OCI-LY1 (cell line): ENCODE data around the gene MRPL54.

ENCODE experiments used
- H2AFZ ChIP-seq: fragments of 200-600 bp; sonication (generic), shearing (Covaris generic); 2 replicates; pipeline ENCODE4 v1.6.0; 2014; ENCODE audit warnings: antibody characterized with exemption, mild to moderate bottlenecking, low read length
- H3F3A ChIP-seq: fragments of 200-600 bp; sonication (generic), shearing (Covaris generic); 2 replicates; pipeline ENCODE4 v1.6.0; 2014; ENCODE audit warnings: mild to moderate bottlenecking, antibody characterized with exemption, low read length, moderate library complexity; ENCODE audit not compliant: insufficient read depth
- H3K27ac ChIP-seq: fragments of 200-600 bp; sonication (generic); 2 replicates; pipeline ENCODE4 v1.5.1; 2014; ENCODE audit warnings: low read length, mixed run types, mild to moderate bottlenecking, low read depth; ENCODE audit not compliant: poor library complexity, severe bottlenecking
- H3K27me3 ChIP-seq: fragments of 200-600 bp; sonication (generic); 2 replicates; pipeline ENCODE4 v1.6.0; 2014; ENCODE audit warnings: antibody characterized with exemption, mild to moderate bottlenecking, low read length, moderate library complexity; ENCODE audit not compliant: insufficient read depth
- H3K36me3 ChIP-seq: fragments of 200-600 bp; sonication (generic); 2 replicates; pipeline ENCODE4 v1.6.1; 2014; ENCODE audit warnings: mild to moderate bottlenecking, antibody characterized with exemption, low read length, moderate library complexity, mixed read lengths; ENCODE audit not compliant: insufficient read depth
- H3K4me1 ChIP-seq: fragments of 200-600 bp; sonication (generic); 2 replicates; pipeline ENCODE4 v1.5.1; 2014; ENCODE audit warnings: mild to moderate bottlenecking, low read length, moderate library complexity; ENCODE audit not compliant: insufficient read depth, severe bottlenecking
- H3K4me2 ChIP-seq: fragments of 200-600 bp; sonication (generic), shearing (Covaris generic); 2 replicates; pipeline ENCODE4 v1.6.1; 2014; ENCODE audit warnings: low read length
- H3K4me3 ChIP-seq: fragments of 200-600 bp; sonication (generic); 2 replicates; pipeline ENCODE4 v1.5.1; 2014; ENCODE audit warnings: low read length, low read depth, mild to moderate bottlenecking, mixed read lengths; ENCODE audit not compliant: poor library complexity, severe bottlenecking
- H3K79me2 ChIP-seq: fragments of 200-600 bp; shearing (Covaris generic); 2 replicates; pipeline ENCODE4 v1.6.1; 2016; ENCODE audit warnings: mixed run types, low read length, mixed read lengths; ENCODE audit not compliant: insufficient read depth
- H3K9ac ChIP-seq: fragments of 200-600 bp; sonication (generic), shearing (Covaris generic); 2 replicates; pipeline ENCODE4 v1.6.1; 2014; ENCODE audit warnings: mild to moderate bottlenecking, low read length, mixed read lengths
- H3K9me2 ChIP-seq: fragments of 200-600 bp; sonication (generic), shearing (Covaris generic); 2 replicates; pipeline ENCODE4 v1.6.1; 2014; ENCODE audit warnings: low read depth, mild to moderate bottlenecking, low read length, mixed read lengths
- H3K9me3 ChIP-seq: fragments of 200-600 bp; shearing (Covaris generic); 2 replicates; pipeline ENCODE4 v1.6.1; 2014; ENCODE audit warnings: low read length, mixed read lengths
- H4K20me1 ChIP-seq: fragments of 200-600 bp; sonication (generic), shearing (Covaris generic); 2 replicates; pipeline ENCODE4 v1.6.0; 2016; ENCODE audit warnings: mild to moderate bottlenecking, low read length; ENCODE audit not compliant: insufficient read depth
- EZH2 ChIP-seq: fragments of 200-600 bp; sonication (generic), shearing (Covaris generic); IDR thresholded peaks from 2 replicates; pipeline ENCODE4 v1.8.0; 2017; ENCODE audit warnings: borderline replicate concordance, mixed run types, mild to moderate bottlenecking, antibody characterized with exemption, low read length, moderate library complexity, mixed read lengths
- TF ChIP-seq, protein P1 (sequence below): fragments of 200-600 bp; sonication (generic), shearing (Covaris generic); IDR thresholded peaks from 2 replicates; pipeline ENCODE4 v1.5.1; 2017; ENCODE audit warnings: mild to moderate bottlenecking, antibody characterized with exemption, low read length, moderate library complexity, mixed read lengths

The MRPL54 gene

GRCh38 chr19:3816566-3817218, 54.2 kb downstream of the MRPL54 start:
- no peaks in the 10 kb centered on the region for H3K79me2 ChIP-seq
- H3K9ac ChIP-seq: no peak overlapping the region
- H3K27ac ChIP-seq: no peak overlapping the region
- H3K4me3 ChIP-seq: no peak overlapping the region
- H3K4me2 ChIP-seq: no peak overlapping the region
- H3K36me3 ChIP-seq: no peaks in the 10 kb centered on the region
- no peaks in the 10 kb centered on the region for H3F3A ChIP-seq
- H3K9me3 ChIP-seq: no peaks in the 10 kb centered on the region
- H3K4me1 ChIP-seq: peaks cover 5% of the 10 kb centered on the region
- TF ChIP-seq, protein P1, sequence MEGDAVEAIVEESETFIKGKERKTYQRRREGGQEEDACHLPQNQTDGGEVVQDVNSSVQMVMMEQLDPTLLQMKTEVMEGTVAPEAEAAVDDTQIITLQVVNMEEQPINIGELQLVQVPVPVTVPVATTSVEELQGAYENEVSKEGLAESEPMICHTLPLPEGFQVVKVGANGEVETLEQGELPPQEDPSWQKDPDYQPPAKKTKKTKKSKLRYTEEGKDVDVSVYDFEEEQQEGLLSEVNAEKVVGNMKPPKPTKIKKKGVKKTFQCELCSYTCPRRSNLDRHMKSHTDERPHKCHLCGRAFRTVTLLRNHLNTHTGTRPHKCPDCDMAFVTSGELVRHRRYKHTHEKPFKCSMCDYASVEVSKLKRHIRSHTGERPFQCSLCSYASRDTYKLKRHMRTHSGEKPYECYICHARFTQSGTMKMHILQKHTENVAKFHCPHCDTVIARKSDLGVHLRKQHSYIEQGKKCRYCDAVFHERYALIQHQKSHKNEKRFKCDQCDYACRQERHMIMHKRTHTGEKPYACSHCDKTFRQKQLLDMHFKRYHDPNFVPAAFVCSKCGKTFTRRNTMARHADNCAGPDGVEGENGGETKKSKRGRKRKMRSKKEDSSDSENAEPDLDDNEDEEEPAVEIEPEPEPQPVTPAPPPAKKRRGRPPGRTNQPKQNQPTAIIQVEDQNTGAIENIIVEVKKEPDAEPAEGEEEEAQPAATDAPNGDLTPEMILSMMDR: no peak
- no peak for TF ChIP-seq EZH2
- no peaks in the 10 kb centered on the region for H3K9me2 ChIP-seq
- H2AFZ ChIP-seq: no peak overlapping the region
- no peaks in the 10 kb centered on the region for H4K20me1 ChIP-seq
- peaks cover 7% of the 10 kb centered on the region; the same call in 1 of the 2 replicates for H3K27me3 ChIP-seq
